NT2/D1 (cell line): ENCODE results near the gene MMP24.

Experiments
- SUZ12 ChIP-seq: IDR thresholded peaks from 2 replicates; pipeline ENCODE4 v1.6.1; 2011; ENCODE audit not compliant: insufficient read length, insufficient read depth; ENCODE audit errors: extremely low read depth
- ZNF274 ChIP-seq: IDR thresholded peaks from 2 replicates; pipeline ENCODE4 v1.6.1; 2011; ENCODE audit warnings: mild to moderate bottlenecking, low read depth, low read length

DNA sequence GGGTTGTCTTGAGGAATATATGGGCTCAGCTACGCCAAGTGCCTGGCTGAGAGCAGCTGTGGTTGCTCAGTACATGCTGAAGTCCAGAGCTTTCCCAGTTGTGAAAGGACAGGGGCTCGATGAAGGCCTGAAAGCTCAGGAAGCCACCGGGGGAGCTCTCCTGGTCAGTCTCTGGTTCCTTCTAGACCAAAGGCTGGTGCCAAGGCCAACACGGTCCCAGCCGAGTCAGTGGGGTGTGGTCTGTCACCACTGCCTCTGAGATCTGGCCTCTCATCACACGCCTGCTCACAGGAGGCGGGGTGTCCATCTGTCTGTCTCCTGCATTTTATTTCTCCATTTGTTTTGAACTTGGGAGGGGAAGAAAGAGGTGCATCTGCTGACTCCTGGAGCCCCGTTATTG, 70.7 kb downstream of the MMP24 start:
- no peak for TF ChIP-seq ZNF274
- TF ChIP-seq SUZ12, result no peak
